Breast epithelium (tissue), 4 donors: ENCODE data around the gene GSG1L2. TPM values are rescaled to one million over a fixed set of nuclear protein-coding genes. Genes with fewer than 3 reads are reported as not detected.

Experiments
- DNase-seq, 2 donors: peaks; one replicate each; pipeline ENCODE4 v3.0.0-alpha.2; 2019; ENCODE audit warnings: low spot score in 2 of 2
- H3K27ac ChIP-seq, 2 donors: fragments of 200-600 bp; sonication (generic) in 1 of 2; one replicate each; pipeline ENCODE4 v1.5.1; 2016 to 2019; ENCODE audit warnings: mild to moderate bottlenecking in 1 of 2
- H3K27me3 ChIP-seq, 2 donors: fragments of 200-600 bp; sonication (generic) in 1 of 2; one replicate each; pipeline versions ENCODE4 v1.5.1 to v1.6.0; 2017 to 2019; ENCODE audit warnings: control low read depth in 1 of 2, mild to moderate bottlenecking in 1 of 2
- H3K36me3 ChIP-seq: fragments of 200-600 bp; one replicate; pipeline ENCODE4 v1.5.1; 2019
- H3K4me1 ChIP-seq, 2 donors: fragments of 200-600 bp; sonication (generic); one replicate each; pipeline ENCODE4 v1.5.1; 2016 to 2019; ENCODE audit warnings: control low read depth in 1 of 2
- H3K4me3 ChIP-seq, 3 donors: fragments of 200-600 bp; sonication (generic); 1 replicate in 2 of 3; 2 replicates in 1 of 3; pipeline ENCODE4 v1.5.1; 2016 to 2019; ENCODE audit warnings: mild to moderate bottlenecking in 3 of 3, moderate library complexity in 2 of 3
- H3K9me3 ChIP-seq, 2 donors: fragments of 200-600 bp; sonication (generic) in 1 of 2; one replicate each; pipeline ENCODE4 v1.5.1; 2016 to 2019; ENCODE audit warnings: control low read depth in 1 of 2
- CTCF ChIP-seq, 3 donors: fragments of 450-650 bp; IDR thresholded peaks; one replicate each; pipeline ENCODE4 v1.5.1; 2016 to 2017; ENCODE audit warnings: antibody characterized with exemption in 3 of 3, mild to moderate bottlenecking in 3 of 3, moderate library complexity in 3 of 3
- POLR2A ChIP-seq: fragments of 450-650 bp; IDR thresholded peaks from one replicate; pipeline ENCODE4 v1.6.1; 2016; ENCODE audit warnings: antibody characterized with exemption, mild to moderate bottlenecking, moderate library complexity
- POLR2AphosphoS5 ChIP-seq, 3 donors: sonication (generic); formaldehyde crosslinking; IDR thresholded peaks; one replicate each; pipeline ENCODE4 v1.6.1; 2017; ENCODE audit warnings: antibody characterized with exemption in 3 of 3
- intact Hi-C: fragments of 100-400 bp; cut with DNase I; formaldehyde crosslinking; loops from one replicate; pipeline ENCODE4 v1.15.1; 2023; ENCODE audit warnings: low total_unique reads
- total RNA-seq, 3 donors: library from RNA; depleted of rRNA; stranded (reverse); fragments of >200 nt; gene quantifications; one replicate each; pipeline ENCODE4 v1.1.0, GENCODE V29; 2016

The GSG1L2 gene
- total RNA-seq, 3 donors from 2014 or later: not detected

- Histone ChIP-seq H3K9me3 (peaks cover 7 to 14% of the 10 kb centered on the region in 2 donors), H3K4me3 (no peak overlapping the region), H3K27ac (no peak overlapping the region), H3K36me3 (no peaks in the 10 kb centered on the region), H3K4me1 (no peaks in the 10 kb centered on the region), H3K27me3 (no peaks in the 10 kb centered on the region)
- TF ChIP-seq CTCF (IDR thresholded peaks at IDR 0.05): no peak
- no peak for TF ChIP-seq POLR2A
- TF ChIP-seq POLR2AphosphoS5 (IDR thresholded peaks at IDR 0.05): no peak
- intact Hi-C loops: no loop called here
- no peak for DNase-seq
Measured at GRCh38 chr17:9855036-9855435, 33.2 kb upstream of the GSG1L2 start.

- DNase-seq: no peak
Measured at GRCh38 chr17:9854255-9854654, 32.4 kb upstream of the GSG1L2 start.

GRCh38 chr17:9850151-9850550 lies 28.3 kb upstream of the GSG1L2 start:
- Histone ChIP-seq H3K27ac (no peak overlapping the region), H3K9me3 (no peaks in the 10 kb centered on the region), H3K27me3 (no peaks in the 10 kb centered on the region), H3K4me3 (no peak overlapping the region), H3K4me1 (no peaks in the 10 kb centered on the region), H3K36me3 (no peaks in the 10 kb centered on the region)
- no peak for DNase-seq
- intact Hi-C loops: no loop called here
- TF ChIP-seq CTCF (IDR thresholded peaks at IDR 0.05): no peak
- no peak for TF ChIP-seq POLR2A
- TF ChIP-seq POLR2AphosphoS5 (IDR thresholded peaks at IDR 0.05): no peak

More at GRCh38 chr17:9854255-9854654, 32.4 kb upstream of the GSG1L2 start:
- H3K4me3 ChIP-seq: no peak overlapping the region
- no peaks in the 10 kb centered on the region for H3K27me3 ChIP-seq
- TF ChIP-seq POLR2AphosphoS5 (IDR thresholded peaks at IDR 0.05) (no peak), POLR2A (no peak), CTCF (IDR thresholded peaks at IDR 0.05) (no peak)
- no peaks in the 10 kb centered on the region for H3K36me3 ChIP-seq
- H3K9me3 ChIP-seq: peaks cover 1 to 12% of the 10 kb centered on the region in 2 donors
- H3K27ac ChIP-seq: no peak overlapping the region
- H3K4me1 ChIP-seq: no peaks in the 10 kb centered on the region
- intact Hi-C loops: no loop called here

GRCh38 chr17:9845306-9845705 lies 23.4 kb upstream of the GSG1L2 start:
- DNase-seq: no peak
- intact Hi-C loops: no loop called here
- H3K27me3 ChIP-seq: no peaks in the 10 kb centered on the region
- TF ChIP-seq POLR2A: no peak
- no peak for TF ChIP-seq CTCF (IDR thresholded peaks at IDR 0.05)
- no peak for TF ChIP-seq POLR2AphosphoS5 (IDR thresholded peaks at IDR 0.05)
- no peak overlapping the region for H3K4me3 ChIP-seq
- H3K36me3 ChIP-seq: no peaks in the 10 kb centered on the region
- H3K27ac ChIP-seq: no peak overlapping the region
- H3K9me3 ChIP-seq: no peaks in the 10 kb centered on the region
- H3K4me1 ChIP-seq: no peaks in the 10 kb centered on the region

- Histone ChIP-seq H3K4me3 (no peak overlapping the region), H3K27me3 (no peaks in the 10 kb centered on the region), H3K36me3 (no peaks in the 10 kb centered on the region), H3K27ac (no peak overlapping the region), H3K4me1 (no peaks in the 10 kb centered on the region), H3K9me3 (no peaks in the 10 kb centered on the region)
- intact Hi-C loops: no loop called here
- no peak for DNase-seq
- TF ChIP-seq POLR2AphosphoS5 (IDR thresholded peaks at IDR 0.05) (no peak), CTCF (IDR thresholded peaks at IDR 0.05) (no peak), POLR2A (no peak)
Measured at GRCh38 chr17:9844153-9844552, 22.3 kb upstream of the GSG1L2 start.
